Measurements from ENCODE around the gene UNC5B. TPM values are rescaled to one million over a fixed set of nuclear protein-coding genes. Genes with fewer than 3 reads are reported as not detected.
A peak's percentile ranks its signal among the peaks of the same experiment; 100 is the strongest.

Gene UNC5B
- total RNA-seq, 1 experiment from 2014 or later: 22.0 TPM

DNA sequence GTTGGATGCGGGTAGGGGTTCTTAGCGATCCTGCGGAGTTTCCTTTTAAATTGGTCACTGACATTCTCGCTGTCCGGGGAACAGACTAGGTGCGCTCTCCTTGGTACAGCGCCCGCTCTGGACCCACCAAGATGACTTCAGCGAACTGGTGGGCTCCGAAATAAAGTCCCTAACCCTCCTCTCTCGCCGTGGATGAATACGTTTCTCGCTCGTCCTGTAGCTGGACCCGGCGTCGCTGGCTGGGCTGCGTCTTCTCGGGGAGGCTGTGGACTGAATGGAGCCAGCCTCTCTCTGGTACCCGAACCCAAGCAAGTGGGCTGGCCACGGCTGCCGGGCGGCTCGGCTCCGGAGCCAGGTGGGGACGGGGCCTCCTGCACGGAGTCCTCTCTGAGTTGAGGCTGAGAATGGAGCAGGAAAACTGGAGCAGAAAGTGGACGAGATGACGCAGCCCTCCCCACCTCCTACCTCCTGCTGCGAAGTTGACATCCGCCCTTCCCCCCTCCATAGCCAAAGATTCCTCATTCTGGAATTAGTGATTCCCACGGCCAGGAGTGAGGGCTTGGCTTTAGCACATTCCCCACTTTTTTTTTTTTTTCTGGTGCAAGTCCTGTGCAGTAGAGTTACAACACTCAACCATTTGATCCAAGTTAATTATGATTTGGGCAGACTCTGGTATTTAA, 1.5 kb downstream of the UNC5B start:
- no peaks in the 10 kb centered on the region for H3K9me2 ChIP-seq (ENCODE audit: insufficient read depth)
- no peak for DNase-seq (ENCODE audit: low read depth, low spot score)
- H3K79me2 ChIP-seq (ENCODE audit: insufficient read depth, low read length): peaks cover 27% of the 10 kb centered on the region; the same call in 1 of the 2 replicates
- TF ChIP-seq POLR2A (IDR thresholded peaks at IDR 0.05; ENCODE audit: borderline replicate concordance, extremely low read depth, insufficient read depth, insufficient read length): no peak
- 0 out of 2 replicates have a peak, but pooled peaks have one; percentile 15 for TF ChIP-seq POLR2AphosphoS5 (IDR thresholded peaks at IDR 0.05; ENCODE audit: low read depth, low read length)
- TF ChIP-seq CBX3 (IDR thresholded peaks at IDR 0.05; ENCODE audit: low read depth): no peak
- BruUV-seq (replicated peaks): no TSS peak
- intact Hi-C loops (cut with micrococcal nuclease): loop anchor here (2.0 kb wide), 2 partner anchors 47 to 55 kb away; no protein-coding TSS in a partner anchor
- H3K27ac ChIP-seq (ENCODE audit: low read depth, low read length): peak overlapping the region; percentile 19; the same call in 1 of the 2 replicates
- CTCF ChIA-PET: no interaction called here
- no peak for ATAC-seq
- peaks cover 43 to 66% of the 10 kb centered on the region in 2 experiments for H3K4me1 ChIP-seq (ENCODE audit: control insufficient read depth in 1 of 2, insufficient read depth in 2 of 2, low read length in 2 of 2)
- peak overlapping the region; percentile 99 for H3K4me2 ChIP-seq (ENCODE audit: low read length)
- peaks cover 27% of the 10 kb centered on the region; the same call in 1 of the 2 replicates for H3K27me3 ChIP-seq (ENCODE audit: insufficient read depth, low read length)
- RAD21 ChIA-PET (ENCODE audit: low non-redundant PET in 1 of 2, low total read pairs in 2 of 2, uncharacterized antibody in 2 of 2, unreplicated experiment in 2 of 2): interaction anchor here in 1 of 2 experiments (0.6 kb wide), 1 partner anchor 42 kb away, joined by 4 read pairs; no protein-coding TSS in a partner anchor
- H3K36me3 ChIP-seq (ENCODE audit: control insufficient read depth in 1 of 2, insufficient read depth in 2 of 2, low read length in 2 of 2): no peaks in the 10 kb centered on the region
- peak overlapping the region; percentile 84 to 91 for H3K4me3 ChIP-seq (replicated peaks in 1 of 2; ENCODE audit: low read depth in 1 of 2, low read length in 2 of 2)
- H3K9ac ChIP-seq (ENCODE audit: low read length): peak overlapping the region; percentile 46
- H3K9me3 ChIP-seq (ENCODE audit: control insufficient read depth in 1 of 2, insufficient read depth in 1 of 2, low read depth in 1 of 2, low read length in 2 of 2): no peaks in the 10 kb centered on the region
- POLR2A ChIA-PET: interaction anchor here (1.2 kb wide), 1 partner anchor 46 kb away, joined by 3 read pairs; no protein-coding TSS in a partner anchor
- no peaks in the 10 kb centered on the region for H4K20me1 ChIP-seq (ENCODE audit: insufficient read depth)
- no peak overlapping the region for H2AFZ ChIP-seq (ENCODE audit: low read depth, low read length, poor library complexity, severe bottlenecking)

DNA sequence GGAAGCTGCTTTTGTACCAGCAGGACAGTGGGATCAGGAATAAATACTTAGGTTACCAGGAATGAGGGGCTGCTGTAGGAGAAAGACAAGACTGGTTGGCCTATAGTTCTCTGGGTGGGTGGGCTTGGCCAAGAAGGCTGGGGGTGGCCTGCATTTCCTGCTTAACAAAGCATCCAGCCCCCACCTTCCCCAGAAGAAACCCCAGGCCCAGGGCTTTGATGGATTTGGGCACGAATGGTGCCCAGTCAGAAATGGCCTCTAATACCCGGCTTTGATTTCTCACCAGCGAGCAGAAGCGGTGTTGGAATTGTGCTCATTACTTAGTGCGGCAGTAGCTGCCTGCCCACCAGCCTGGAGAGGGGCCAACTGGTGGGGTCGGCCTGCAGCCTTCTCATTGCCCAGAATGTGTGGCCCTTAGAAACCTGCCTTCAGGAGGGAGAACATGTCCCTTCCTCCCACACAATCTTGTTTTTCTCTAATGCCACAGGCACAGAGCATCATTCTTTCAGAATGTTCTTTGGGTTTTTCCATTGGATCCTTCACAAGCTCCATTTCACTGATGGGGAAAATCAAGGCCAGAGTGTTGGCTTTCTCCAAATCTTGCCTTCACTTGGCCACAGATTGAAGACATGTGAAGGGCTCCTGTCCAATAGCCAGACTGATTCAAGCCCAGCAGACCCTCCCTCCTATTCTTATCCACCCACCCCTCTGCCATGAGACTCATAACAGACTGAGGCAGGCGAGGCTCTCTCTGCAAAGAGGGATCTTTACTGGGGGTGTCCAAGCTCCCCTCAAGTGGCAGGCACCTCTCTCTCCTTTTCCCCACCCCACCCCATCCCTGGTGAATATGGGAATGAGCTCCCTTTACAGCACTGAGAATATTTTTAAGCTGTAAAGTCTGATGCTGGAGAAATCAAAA, 2.5 kb downstream of the UNC5B start:
- Histone ChIP-seq H3K4me2 (ENCODE audit: low read length) (peak overlapping the region; percentile 99), H3K27me3 (ENCODE audit: insufficient read depth, low read length) (peaks cover 21% of the 10 kb centered on the region; the same call in 1 of the 2 replicates), H3K9me3 (ENCODE audit: control insufficient read depth in 1 of 2, insufficient read depth in 1 of 2, low read depth in 1 of 2, low read length in 2 of 2) (no peaks in the 10 kb centered on the region), H3K4me3 (replicated peaks in 1 of 2; ENCODE audit: low read depth in 1 of 2, low read length in 2 of 2) (no peak overlapping the region), H4K20me1 (ENCODE audit: insufficient read depth) (no peaks in the 10 kb centered on the region), H3K9me2 (ENCODE audit: insufficient read depth) (no peaks in the 10 kb centered on the region), H3K79me2 (ENCODE audit: insufficient read depth, low read length) (peaks cover 27% of the 10 kb centered on the region; the same call in 1 of the 2 replicates), H3K27ac (ENCODE audit: low read depth, low read length) (no peak overlapping the region), H3K36me3 (ENCODE audit: control insufficient read depth in 1 of 2, insufficient read depth in 2 of 2, low read length in 2 of 2) (no peaks in the 10 kb centered on the region), H3K4me1 (ENCODE audit: control insufficient read depth in 1 of 2, insufficient read depth in 2 of 2, low read length in 2 of 2) (peaks cover 45 to 59% of the 10 kb centered on the region in 2 experiments), H2AFZ (ENCODE audit: low read depth, low read length, poor library complexity, severe bottlenecking) (no peak overlapping the region), H3K9ac (ENCODE audit: low read length) (no peak overlapping the region)
- TSS peak; percentile 56 for BruUV-seq (replicated peaks)
- RAD21 ChIA-PET (ENCODE audit: low non-redundant PET in 1 of 2, low total read pairs in 2 of 2, uncharacterized antibody in 2 of 2, unreplicated experiment in 2 of 2): interaction anchor here in 1 of 2 experiments (0.7 kb wide), 1 partner anchor 121 kb away, joined by 3 read pairs; no protein-coding TSS in a partner anchor
- POLR2A ChIA-PET: interaction anchor here (1.5 kb wide), 2 partner anchors 45 to 291 kb away, joined by 4 read pairs; no protein-coding TSS in a partner anchor
- DNase-seq (ENCODE audit: low read depth, low spot score) (no peak), ATAC-seq (no peak)
- intact Hi-C loops (cut with micrococcal nuclease): no loop called here
- CTCF ChIA-PET: interaction anchor here (1.3 kb wide), 1 partner anchor 55 kb away, joined by 4 read pairs; no protein-coding TSS in a partner anchor
- TF ChIP-seq, protein P1, sequence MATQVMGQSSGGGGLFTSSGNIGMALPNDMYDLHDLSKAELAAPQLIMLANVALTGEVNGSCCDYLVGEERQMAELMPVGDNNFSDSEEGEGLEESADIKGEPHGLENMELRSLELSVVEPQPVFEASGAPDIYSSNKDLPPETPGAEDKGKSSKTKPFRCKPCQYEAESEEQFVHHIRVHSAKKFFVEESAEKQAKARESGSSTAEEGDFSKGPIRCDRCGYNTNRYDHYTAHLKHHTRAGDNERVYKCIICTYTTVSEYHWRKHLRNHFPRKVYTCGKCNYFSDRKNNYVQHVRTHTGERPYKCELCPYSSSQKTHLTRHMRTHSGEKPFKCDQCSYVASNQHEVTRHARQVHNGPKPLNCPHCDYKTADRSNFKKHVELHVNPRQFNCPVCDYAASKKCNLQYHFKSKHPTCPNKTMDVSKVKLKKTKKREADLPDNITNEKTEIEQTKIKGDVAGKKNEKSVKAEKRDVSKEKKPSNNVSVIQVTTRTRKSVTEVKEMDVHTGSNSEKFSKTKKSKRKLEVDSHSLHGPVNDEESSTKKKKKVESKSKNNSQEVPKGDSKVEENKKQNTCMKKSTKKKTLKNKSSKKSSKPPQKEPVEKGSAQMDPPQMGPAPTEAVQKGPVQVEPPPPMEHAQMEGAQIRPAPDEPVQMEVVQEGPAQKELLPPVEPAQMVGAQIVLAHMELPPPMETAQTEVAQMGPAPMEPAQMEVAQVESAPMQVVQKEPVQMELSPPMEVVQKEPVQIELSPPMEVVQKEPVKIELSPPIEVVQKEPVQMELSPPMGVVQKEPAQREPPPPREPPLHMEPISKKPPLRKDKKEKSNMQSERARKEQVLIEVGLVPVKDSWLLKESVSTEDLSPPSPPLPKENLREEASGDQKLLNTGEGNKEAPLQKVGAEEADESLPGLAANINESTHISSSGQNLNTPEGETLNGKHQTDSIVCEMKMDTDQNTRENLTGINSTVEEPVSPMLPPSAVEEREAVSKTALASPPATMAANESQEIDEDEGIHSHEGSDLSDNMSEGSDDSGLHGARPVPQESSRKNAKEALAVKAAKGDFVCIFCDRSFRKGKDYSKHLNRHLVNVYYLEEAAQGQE (IDR thresholded peaks at IDR 0.05; ENCODE audit: low read depth): no peak
- TF ChIP-seq, protein P2, sequence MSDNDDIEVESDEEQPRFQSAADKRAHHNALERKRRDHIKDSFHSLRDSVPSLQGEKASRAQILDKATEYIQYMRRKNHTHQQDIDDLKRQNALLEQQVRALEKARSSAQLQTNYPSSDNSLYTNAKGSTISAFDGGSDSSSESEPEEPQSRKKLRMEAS (IDR thresholded peaks at IDR 0.05): no peak
- TF ChIP-seq CEBPB (IDR thresholded peaks at IDR 0.05; ENCODE audit: low read depth) (no peak), ELF1 (IDR thresholded peaks at IDR 0.05; ENCODE audit: borderline replicate concordance, low read depth) (no peak), YY1 (IDR thresholded peaks at IDR 0.05; ENCODE audit: extremely low read depth, insufficient replicate concordance, low read depth, low read length) (no peak), EZH2 (IDR thresholded peaks at IDR 0.05) (no peak)
- TF ChIP-seq, protein P3, sequence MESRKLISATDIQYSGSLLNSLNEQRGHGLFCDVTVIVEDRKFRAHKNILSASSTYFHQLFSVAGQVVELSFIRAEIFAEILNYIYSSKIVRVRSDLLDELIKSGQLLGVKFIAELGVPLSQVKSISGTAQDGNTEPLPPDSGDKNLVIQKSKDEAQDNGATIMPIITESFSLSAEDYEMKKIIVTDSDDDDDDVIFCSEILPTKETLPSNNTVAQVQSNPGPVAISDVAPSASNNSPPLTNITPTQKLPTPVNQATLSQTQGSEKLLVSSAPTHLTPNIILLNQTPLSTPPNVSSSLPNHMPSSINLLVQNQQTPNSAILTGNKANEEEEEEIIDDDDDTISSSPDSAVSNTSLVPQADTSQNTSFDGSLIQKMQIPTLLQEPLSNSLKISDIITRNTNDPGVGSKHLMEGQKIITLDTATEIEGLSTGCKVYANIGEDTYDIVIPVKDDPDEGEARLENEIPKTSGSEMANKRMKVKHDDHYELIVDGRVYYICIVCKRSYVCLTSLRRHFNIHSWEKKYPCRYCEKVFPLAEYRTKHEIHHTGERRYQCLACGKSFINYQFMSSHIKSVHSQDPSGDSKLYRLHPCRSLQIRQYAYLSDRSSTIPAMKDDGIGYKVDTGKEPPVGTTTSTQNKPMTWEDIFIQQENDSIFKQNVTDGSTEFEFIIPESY (IDR thresholded peaks at IDR 0.05; ENCODE audit: extremely low read depth, insufficient replicate concordance, low read length): no peak

Measured in HCT116 (cell line).